C4-2B (cell line): ENCODE results near the gene DNAJC15.

Experiments
- CTCF ChIP-seq: fragments of 450-650 bp; conservative IDR thresholded peaks from 2 replicates; pipeline ENCODE4 v1.5.1; 2017; ENCODE audit warnings: mild to moderate bottlenecking
- ZFX ChIP-seq: fragments of 450-650 bp; IDR thresholded peaks from 2 replicates; pipeline ENCODE4 v1.6.1; 2017

DNA sequence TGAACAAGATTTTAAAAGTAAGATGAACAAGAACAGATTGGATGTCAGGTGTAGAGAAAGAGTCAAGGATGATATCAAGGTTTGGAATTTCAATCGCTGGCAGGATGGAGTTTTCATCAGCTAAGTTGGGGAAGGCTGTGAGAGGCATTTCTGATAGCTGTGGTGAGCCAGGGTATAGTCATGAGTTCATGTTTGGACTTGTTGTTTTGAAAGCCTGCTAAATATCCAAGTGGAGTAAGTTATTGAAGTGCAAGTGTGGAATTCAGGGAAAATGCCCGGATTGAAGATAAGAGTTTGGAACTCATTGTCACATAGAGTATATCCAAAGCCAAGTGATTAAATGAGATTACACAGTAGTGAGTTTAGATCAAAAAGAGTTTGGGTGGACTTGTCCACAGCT lies 20.4 kb upstream of the DNAJC15 start:
- TF ChIP-seq CTCF (no peak), ZFX (no peak)
